K562 (cell line): ENCODE measurements around the gene MICU1. TPM values are rescaled to one million over a fixed set of nuclear protein-coding genes. Genes with fewer than 3 reads are reported as not detected.

Experiments used
- DDX20 ChIP-seq: fragments of 450-650 bp; IDR thresholded peaks from 2 replicates; pipeline ENCODE4 v1.6.1; 2016; ENCODE audit warnings: missing genetic modification characterization, low read depth, mild to moderate bottlenecking, missing compliant biosample characterization, moderate library complexity
- FOXJ2 ChIP-seq: fragments of 200-800 bp; sonication (Bioruptor generic); IDR thresholded peaks from 2 replicates; pipeline ENCODE4 v1.6.1; 2016; ENCODE audit warnings: missing genetic modification characterization, missing compliant biosample characterization
- HNRNPK ChIP-seq: fragments of 200-400 bp; formaldehyde crosslinking; IDR thresholded peaks from one replicate; pipeline ENCODE4 v1.6.1; 2018; ENCODE audit warnings: mild to moderate bottlenecking, low read depth, low read length; ENCODE audit not compliant: poor library complexity, severe bottlenecking
- KDM2B ChIP-seq: fragments of 250-450 bp; sonication (Bioruptor Pico); IDR thresholded peaks from 2 replicates; pipeline ENCODE4 v1.8.0; 2021; ENCODE audit warnings: mild to moderate bottlenecking, moderate library complexity
- MCM2 ChIP-seq: fragments of 450-650 bp; IDR thresholded peaks from 2 replicates; pipeline ENCODE4 v1.6.1; 2017; ENCODE audit warnings: low read depth, mild to moderate bottlenecking
- MTA3 ChIP-seq: fragments of 450-650 bp; formaldehyde crosslinking; IDR thresholded peaks from 2 replicates; pipeline ENCODE4 v1.6.1; 2017; ENCODE audit warnings: mild to moderate bottlenecking, borderline replicate concordance
- NCOA4 ChIP-seq: fragments of 450-650 bp; IDR thresholded peaks from 2 replicates; pipeline ENCODE4 v1.6.1; 2018; ENCODE audit warnings: mild to moderate bottlenecking; ENCODE audit not compliant: partially characterized antibody
- PHF21A ChIP-seq: fragments of 450-650 bp; IDR thresholded peaks from 2 replicates; pipeline ENCODE4 v1.6.1; 2017; ENCODE audit warnings: low read depth, borderline replicate concordance
- POU5F1 ChIP-seq: fragments of 150-350 bp; IDR thresholded peaks from 2 replicates; pipeline ENCODE4 v1.6.1; 2014; ENCODE audit warnings: borderline replicate concordance, low read length, low read depth, mild to moderate bottlenecking; ENCODE audit not compliant: partially characterized antibody
- PYGO2 ChIP-seq: fragments of 450-650 bp; IDR thresholded peaks from 2 replicates; pipeline ENCODE4 v1.6.1; 2016; ENCODE audit warnings: mild to moderate bottlenecking, missing genetic modification characterization, moderate library complexity, missing compliant biosample characterization
- RREB1 ChIP-seq: fragments of 250-450 bp; sonication (Bioruptor Pico); IDR thresholded peaks from 2 replicates; pipeline ENCODE4 v1.4.0; 2020
- RUNX1 ChIP-seq: sonication (generic); IDR thresholded peaks from 2 replicates; pipeline ENCODE4 v1.6.1; 2016; ENCODE audit warnings: antibody characterized with exemption, low read depth
- STAG1 ChIP-seq: sonication (generic); formaldehyde crosslinking; IDR thresholded peaks from 2 replicates; pipeline ENCODE4 v1.5.0; 2020; ENCODE audit warnings: missing genetic modification reagents, borderline replicate concordance
- SUPT5H ChIP-seq: fragments of 450-650 bp; IDR thresholded peaks from 2 replicates; pipeline ENCODE4 v1.6.1; 2016
- TCF3 ChIP-seq: sonication (generic); formaldehyde crosslinking; IDR thresholded peaks from 2 replicates; pipeline ENCODE4 v1.4.0; 2020; ENCODE audit warnings: mild to moderate bottlenecking, missing genetic modification reagents
- TCF7L2 ChIP-seq: fragments of 150-350 bp; IDR thresholded peaks from 2 replicates; pipeline ENCODE4 v1.6.1; 2016; ENCODE audit warnings: low read depth, mild to moderate bottlenecking, low read length, moderate library complexity
- ZBTB33 ChIP-seq: sonication (generic); formaldehyde crosslinking; IDR thresholded peaks from 2 replicates; pipeline ENCODE4 v1.8.1; 2023; ENCODE audit warnings: mild to moderate bottlenecking, missing genetic modification reagents
- ZNF212 ChIP-seq: fragments of 450-650 bp; formaldehyde crosslinking; IDR thresholded peaks from 2 replicates; pipeline ENCODE4 v1.4.0; 2020; ENCODE audit warnings: mild to moderate bottlenecking
- ZNF239 ChIP-seq: fragments of 250-450 bp; sonication (Bioruptor Pico); IDR thresholded peaks from 2 replicates; pipeline ENCODE4 v1.4.0; 2020; ENCODE audit warnings: mild to moderate bottlenecking
- ZNF395 ChIP-seq: fragments of 200-800 bp; sonication (Bioruptor generic); IDR thresholded peaks from 2 replicates; pipeline ENCODE4 v1.6.1; 2017; ENCODE audit warnings: missing genetic modification characterization, missing compliant biosample characterization
- ZNF583 ChIP-seq: fragments of 250-450 bp; sonication (Bioruptor Pico); IDR thresholded peaks from 2 replicates; pipeline ENCODE4 v1.4.0; 2020
- ZNF830 ChIP-seq: fragments of 250-450 bp; sonication (Bioruptor Pico); IDR thresholded peaks from 2 replicates; pipeline ENCODE4 v1.5.0; 2021; ENCODE audit warnings: mild to moderate bottlenecking
- polyA plus RNA-seq, 8 experiments: library from polyadenylated mRNA; depleted of rRNA in 4 of 8; stranded (reverse) in 5 of 8; unstranded in 3 of 8; fragments of >200 nt; fragmentation: Nextera tagmentation in 2 of 8; fragmentation: Illumina TruSeq in 1 of 8; extraction: Ambion mirVana in 2 of 8; extraction: Trizol in 1 of 8; gene quantifications; 2 replicates each; pipeline versions ENCODE4 v1.2.1 to v1.2.3, GENCODE V29; 2011 to 2014; ENCODE audit warnings: inconsistent platforms in 1 of 8, missing spikeins in 1 of 8
- total RNA-seq, 7 experiments: library from RNA; depleted of rRNA in 6 of 7; stranded (reverse); fragments of >200 nt in 6 of 7; fragmentation: Illumina TruSeq in 2 of 7; extraction: Trizol in 2 of 7; gene quantifications; 2 replicates each; pipeline versions ENCODE4 v1.2.1 to v1.2.3, GENCODE V29; 2011 to 2021; ENCODE audit warnings: low replicate concordance in 1 of 7

Gene MICU1
- total and polyA plus RNA-seq, 9 of the 15 experiments (the other 6 are each of a cell fraction or from before 2014, with no cell fraction given): 29.3 to 76.8 (median 48.4) TPM

GRCh38 chr10:72637398-72637857 lies 11.5 kb upstream of the MICU1 start (continued):
- TF ChIP-seq ZNF395 (peak; percentile 78; the same call in 1 of the 2 replicates), PHF21A (no peak), FOXJ2 (peak; percentile 59), ZNF239 (CRISPR knock-in tag) (peak; percentile 48), MTA3 (peak; percentile 97), TCF7L2 (no peak), SUPT5H (no peak), PYGO2 (no peak), POU5F1 (no peak), STAG1 (CRISPR knock-in tag) (no peak), MCM2 (no peak), ZNF830 (CRISPR knock-in tag) (no peak), RUNX1 (no peak), ZNF212 (CRISPR knock-in tag) (no peak), ZNF583 (no peak), DDX20 (no peak), ZBTB33 (peak; percentile 49; the same call in 1 of the 2 replicates), RREB1 (CRISPR knock-in tag) (no peak), TCF3 (CRISPR knock-in tag) (peak; percentile 68), NCOA4 (no peak), HNRNPK (no peak), KDM2B (CRISPR knock-in tag) (no peak)
